ENCODE data around the gene OGT.
A peak's percentile ranks its signal among the peaks of the same experiment; 100 is the strongest.
"Not testable (repeated sequence)": the region's sequence is repeated elsewhere in the genome, so short reads cannot be mapped to it uniquely, and the experiment has no call there.

OGT gene

GRCh38 chrX:71532753-71533425 lies at the start of gene OGT:
TSS of gene OGT (plus strand) at chrX:71533104. CDS start at chrX:71533300, 196 bp downstream.
- peak; percentile 78 to 84 for DNase-seq (ENCODE audit: low read depth in 2 of 2)

- DNase-seq (ENCODE audit: low read depth in 2 of 2): no peak
Observed at GRCh38 chrX:71487814-71488213, 45.1 kb upstream of the OGT start.

- no peak for DNase-seq (ENCODE audit: low read depth in 2 of 2)
Observed at GRCh38 chrX:71489540-71489939, 43.4 kb upstream of the OGT start.

GRCh38 chrX:71492231-71493065 lies 40.5 kb upstream of the OGT start:
- DNase-seq (ENCODE audit: low read depth in 2 of 2): peak; percentile 18 to 28

DNA sequence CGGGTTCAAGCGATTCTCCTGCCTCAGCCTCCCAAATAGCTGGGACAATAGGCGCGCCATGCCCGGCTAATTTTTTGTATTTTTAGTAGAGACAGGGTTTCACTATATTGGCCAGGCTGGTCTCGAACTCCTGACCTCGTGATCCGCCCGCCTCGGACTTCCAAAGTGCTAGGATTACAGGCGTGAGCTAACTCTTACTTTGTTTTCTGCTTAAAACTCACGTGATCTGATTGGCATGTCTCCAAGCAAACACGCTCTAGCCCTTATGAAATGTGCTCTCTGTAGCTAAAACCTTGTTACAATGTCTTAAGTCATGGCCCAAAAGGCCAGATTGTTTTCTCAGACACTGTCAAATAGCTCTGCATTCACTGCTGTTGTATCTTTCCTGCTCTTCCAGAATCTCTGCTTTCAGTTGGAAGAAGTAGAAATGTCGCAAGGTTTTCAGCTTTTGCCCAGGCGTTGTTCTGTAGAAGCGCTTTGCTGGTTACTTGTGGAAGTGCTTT lies 39.7 kb upstream of the OGT start:
- no peak for DNase-seq (ENCODE audit: low read depth in 2 of 2)

- not testable (repeated sequence) for DNase-seq (ENCODE audit: low read depth in 2 of 2)
Observed at GRCh38 chrX:71495979-71496378, 36.9 kb upstream of the OGT start.

DNA sequence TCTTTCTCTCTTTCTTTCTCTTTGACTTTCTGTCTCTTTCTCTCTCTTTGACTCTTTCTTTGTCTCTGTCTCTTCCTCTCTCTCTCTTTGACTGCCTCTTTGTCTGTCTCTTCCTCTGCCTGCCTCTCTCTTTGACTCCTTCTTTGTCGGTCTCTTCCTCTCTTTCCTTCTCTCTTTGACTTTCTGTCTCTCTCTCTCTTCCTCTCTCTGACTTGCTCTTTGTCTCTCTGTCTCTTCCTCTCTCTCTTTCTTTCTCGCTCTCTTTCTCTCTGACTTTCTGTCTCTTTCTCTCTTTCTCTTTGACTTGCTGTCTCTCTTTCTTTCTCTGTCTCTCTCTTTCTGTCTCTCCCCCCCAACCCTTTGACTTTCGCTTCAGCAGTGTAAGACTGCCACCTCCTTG lies 36.4 kb upstream of the OGT start:
- no peak for DNase-seq (ENCODE audit: low read depth in 2 of 2)

- not testable (repeated sequence) for DNase-seq (ENCODE audit: low read depth in 2 of 2)
Observed at GRCh38 chrX:71502080-71502479, 30.8 kb upstream of the OGT start.

- no peak for DNase-seq (ENCODE audit: low read depth in 2 of 2)
Observed at GRCh38 chrX:71504346-71504745, 28.6 kb upstream of the OGT start.

GRCh38 chrX:71509289-71509688 lies 23.6 kb upstream of the OGT start:
- DNase-seq (ENCODE audit: low read depth in 2 of 2): no peak

- no peak for DNase-seq (ENCODE audit: low read depth in 2 of 2)
Observed at GRCh38 chrX:71510161-71510560, 22.7 kb upstream of the OGT start.

DNA sequence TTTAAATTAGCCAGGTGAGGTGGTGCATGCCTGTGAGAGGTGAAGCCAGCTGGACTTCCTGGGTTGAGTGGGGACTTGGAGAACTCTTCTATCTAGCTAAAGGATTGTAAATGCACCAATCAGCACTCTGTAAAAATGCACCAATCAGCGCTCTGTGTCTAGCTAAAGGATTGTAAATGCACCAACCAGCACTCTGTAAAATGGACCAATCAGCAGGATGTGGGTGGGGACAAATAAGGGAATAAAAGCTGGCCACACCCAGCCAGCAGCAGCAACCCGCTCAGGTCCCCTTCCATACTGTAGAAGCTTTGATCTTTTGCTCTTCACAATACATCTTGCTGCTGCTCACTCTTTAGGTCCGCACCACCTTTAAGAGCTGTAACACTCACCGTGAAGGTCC lies 19.2 kb upstream of the OGT start:
- not testable (repeated sequence) for DNase-seq (ENCODE audit: low read depth in 2 of 2)

GRCh38 chrX:71514367-71515037 lies 18.4 kb upstream of the OGT start:
- no peak for DNase-seq (ENCODE audit: low read depth in 2 of 2)

- no peak for DNase-seq (ENCODE audit: low read depth in 2 of 2)
Observed at GRCh38 chrX:71515038-71515396, 17.9 kb upstream of the OGT start.

- DNase-seq (ENCODE audit: low read depth in 2 of 2): no peak
Observed at GRCh38 chrX:71525316-71525715, 7.6 kb upstream of the OGT start.

DNA sequence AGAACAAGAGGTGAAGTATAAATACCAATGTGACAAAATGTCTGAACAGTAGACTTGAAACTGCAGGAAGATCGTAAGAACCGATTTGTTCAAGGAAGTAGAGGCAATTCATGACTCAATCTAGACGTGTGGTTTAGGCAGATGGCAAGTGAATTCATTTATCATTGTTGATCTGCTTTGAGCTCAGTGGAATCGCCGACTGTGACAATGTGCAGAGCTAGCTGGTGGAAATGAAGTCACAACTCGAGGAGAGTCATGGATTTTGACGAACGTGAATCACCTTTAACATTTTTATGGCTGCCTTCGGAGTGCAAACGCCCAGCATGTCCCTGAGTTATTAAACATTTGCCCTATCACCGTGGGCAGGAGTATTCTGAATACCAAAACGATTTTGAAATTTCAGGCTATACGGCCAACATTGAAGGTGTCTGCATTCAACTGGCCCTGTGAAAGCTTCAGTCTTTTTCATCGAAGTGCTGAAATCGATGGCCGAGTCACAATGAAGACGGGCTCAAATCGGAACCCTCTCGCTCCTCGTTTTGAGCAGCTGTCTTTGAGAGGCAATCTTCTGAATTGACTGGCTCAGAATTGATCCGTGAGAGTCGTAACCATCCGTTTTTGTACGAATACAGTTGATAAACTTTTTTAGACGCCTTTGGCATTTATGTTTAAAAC lies 689 bp upstream of the OGT start:
- DNase-seq (ENCODE audit: low read depth in 2 of 2): peak in 1 of 2 donors; percentile 44

- no peak for DNase-seq (ENCODE audit: low read depth in 2 of 2)
Observed at GRCh38 chrX:71533516-71533850, 579 bp downstream of the OGT start.

DNA sequence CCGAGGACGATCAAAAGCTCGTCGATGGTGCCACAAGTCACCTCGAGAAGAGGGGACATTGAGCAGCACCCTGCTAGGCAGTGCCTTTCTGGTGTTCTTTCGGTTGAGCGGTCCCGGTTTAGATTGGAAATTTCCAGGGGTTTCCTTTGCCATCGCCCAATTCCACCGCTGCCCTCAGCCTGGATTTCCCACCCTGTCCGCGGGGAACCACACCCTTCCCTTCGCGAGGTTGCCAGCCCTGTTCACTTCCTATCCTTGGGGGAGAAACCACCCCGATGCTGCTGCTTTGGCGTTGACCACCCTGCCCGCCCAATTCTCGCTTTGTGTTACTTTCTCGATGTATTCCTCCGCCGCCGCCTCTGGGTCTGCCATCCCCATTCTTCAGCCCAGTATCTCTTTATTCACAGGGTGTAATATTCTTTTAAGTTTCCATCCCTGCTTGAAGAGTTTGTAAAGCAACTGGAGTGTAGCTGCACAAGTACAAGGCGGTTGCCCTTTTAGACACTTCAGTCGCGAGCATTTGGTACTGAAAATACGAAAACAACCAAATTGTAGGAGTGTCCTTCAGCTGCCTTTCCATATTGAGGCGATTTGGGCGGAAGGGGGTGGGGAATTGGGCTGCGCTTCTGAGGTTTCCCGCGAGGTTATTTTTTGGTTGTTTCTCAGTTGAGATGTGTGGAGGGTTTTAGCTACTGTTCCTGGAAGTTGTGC lies 1.1 kb downstream of the OGT start:
- peak; percentile 32 for DNase-seq (ENCODE audit: low read depth in 2 of 2)

GRCh38 chrX:71534773-71535544 lies 2.1 kb downstream of the OGT start:
- DNase-seq (ENCODE audit: low read depth in 2 of 2): no peak

DNA sequence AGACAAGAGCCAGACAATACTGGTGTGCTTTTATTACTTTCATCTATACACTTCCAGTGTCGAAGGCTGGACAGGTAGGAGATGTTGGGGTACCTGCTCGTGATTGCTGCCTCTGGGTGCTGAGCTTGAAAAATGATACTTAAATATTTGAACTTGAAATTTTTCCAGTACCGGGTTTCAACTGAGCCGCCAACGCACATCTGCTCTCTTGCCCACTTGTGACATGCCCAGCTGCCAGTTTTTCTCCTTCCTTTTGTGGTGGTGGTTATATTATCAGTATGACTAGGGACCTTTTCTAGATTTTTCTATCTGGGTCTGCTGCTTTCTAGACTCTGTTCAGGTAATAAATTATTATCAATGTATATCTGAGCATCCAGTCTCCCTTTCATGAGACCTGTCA lies 3.4 kb downstream of the OGT start:
- DNase-seq (ENCODE audit: low read depth in 2 of 2): no peak

GRCh38 chrX:71537743-71538142 lies 4.8 kb downstream of the OGT start:
- DNase-seq (ENCODE audit: low read depth in 2 of 2): no peak

All from stimulated activated CD4-positive, alpha-beta T cell treated with anti-CD3 and anti-CD28 coated beads, Interleukin-1b, Interleukin-23, amount 100 ng/mL, for 4 hours (primary cell).